Endothelial cell of umbilical vein (primary cell): ENCODE data around the gene COL9A1. TPM values are rescaled to one million over a fixed set of nuclear protein-coding genes. Genes with fewer than 3 reads are reported as not detected.

Source experiments
- BruUV-seq: library from RNA; stranded (reverse); fragments of 400-500 nt; replicated peaks from 2 replicates; lab custom pipeline; 2021; lab: Mats Ljungman, UMichigan
- CTCF ChIA-PET: fragments of 300-600, 350-600 bp; sonication (Branson Sonifier 250); formaldehyde crosslinking; loops from one replicate; lab custom pipeline; 2021; ENCODE audit warnings: antibody characterized with exemption, inconsistent platforms; lab: Charles Lee
- POLR2A ChIA-PET: fragments of 300-600, 350-600 bp; sonication (Branson Sonifier 250); formaldehyde crosslinking; loops from one replicate; lab custom pipeline; 2021; ENCODE audit warnings: antibody characterized with exemption, inconsistent platforms; lab: Charles Lee
- DNase-seq: peaks from one replicate; pipeline ENCODE4 v3.0.0-alpha.2; 2011; ENCODE audit warnings: low read depth, low spot score
- FAIRE-seq: peaks from 2 replicates; lab custom pipeline; 2011; peaks lifted over from hg19 to GRCh38; lab: Jason Lieb, UNC
- H2AFZ ChIP-seq: 2 replicates; pipeline ENCODE4 v1.6.0; 2012; ENCODE audit warnings: low read depth, low read length, control low read depth, inconsistent platforms
- H3K27ac ChIP-seq: 2 replicates; pipeline ENCODE4 v1.5.1; 2011; ENCODE audit warnings: low read depth, mild to moderate bottlenecking, control low read depth, low read length, moderate library complexity; ENCODE audit not compliant: insufficient read depth
- H3K27me3 ChIP-seq, 2 experiments: 2 replicates each; pipeline versions ENCODE4 v1.6.0 to v1.6.1; 2011; ENCODE audit warnings: low read length in 2 of 2, mixed read lengths in 1 of 2; ENCODE audit not compliant: control insufficient read depth in 2 of 2, insufficient read depth in 2 of 2
- H3K36me3 ChIP-seq, 2 experiments: 2 replicates in 1 of 2; 3 replicates in 1 of 2; pipeline ENCODE4 v1.5.1; 2011; ENCODE audit warnings: low read length in 2 of 2, mild to moderate bottlenecking in 1 of 2, moderate library complexity in 1 of 2; ENCODE audit not compliant: control insufficient read depth in 2 of 2, insufficient read depth in 2 of 2; ENCODE audit errors: extremely low read depth in 1 of 2
- H3K4me1 ChIP-seq: 3 replicates; pipeline ENCODE4 v1.5.1; 2011; ENCODE audit warnings: mild to moderate bottlenecking, low read length; ENCODE audit not compliant: control insufficient read depth, insufficient read depth; ENCODE audit errors: extremely low read depth
- H3K4me2 ChIP-seq: 2 replicates; pipeline ENCODE4 v1.6.1; 2011; ENCODE audit warnings: low read length, control low read depth, mixed read lengths; ENCODE audit not compliant: insufficient read depth
- H3K4me3 ChIP-seq, 3 experiments: fragments of 200-600 bp in 1 of 3; sonication (generic), shearing (Covaris generic) in 1 of 3; replicated peaks in 1 of 3; 2 replicates each; pipeline ENCODE4 v1.5.1; 2011 to 2016; ENCODE audit warnings: control low read depth in 3 of 3, low read length in 3 of 3, mild to moderate bottlenecking in 2 of 3, inconsistent platforms in 1 of 3, low read depth in 1 of 3, moderate library complexity in 1 of 3; ENCODE audit not compliant: insufficient read depth in 1 of 3
- H3K79me2 ChIP-seq: 2 replicates; pipeline ENCODE4 v1.6.0; 2012; ENCODE audit warnings: low read length, inconsistent platforms; ENCODE audit not compliant: control insufficient read depth, insufficient read depth
- H3K9ac ChIP-seq: replicated peaks from 2 replicates; pipeline ENCODE3; 2011; ENCODE audit warnings: low read length, control low read depth; ENCODE audit not compliant: insufficient read depth; ENCODE audit errors: extremely low read depth
- H3K9me1 ChIP-seq: replicated peaks from 3 replicates; pipeline ENCODE4 v1.6.0; 2011; ENCODE audit warnings: mild to moderate bottlenecking, low read length; ENCODE audit not compliant: control insufficient read depth, insufficient read depth; ENCODE audit errors: extremely low read depth
- H3K9me3 ChIP-seq: replicated peaks from 2 replicates; pipeline ENCODE4 v1.5.1; 2012; ENCODE audit warnings: low read length, inconsistent platforms; ENCODE audit not compliant: control insufficient read depth, insufficient read depth
- H4K20me1 ChIP-seq: replicated peaks from 2 replicates; pipeline ENCODE3; 2011; ENCODE audit warnings: mild to moderate bottlenecking, low read length; ENCODE audit not compliant: control insufficient read depth, insufficient read depth; ENCODE audit errors: extremely low read depth
- CTCF ChIP-seq, 2 donors: IDR thresholded peaks; 1 replicate in 1 of 2; 2 replicates in 1 of 2; pipeline ENCODE4 v1.5.1; 2011; ENCODE audit warnings: low read length in 2 of 2, mild to moderate bottlenecking in 2 of 2, moderate library complexity in 2 of 2, control low read depth in 1 of 2, inconsistent platforms in 1 of 2, low read depth in 1 of 2; ENCODE audit not compliant: insufficient read depth in 1 of 2; ENCODE audit errors: extremely low read depth in 1 of 2
- EZH2 ChIP-seq: IDR thresholded peaks from 2 replicates; pipeline ENCODE4 v1.6.1; 2012; ENCODE audit warnings: borderline replicate concordance, low read depth, mild to moderate bottlenecking, moderate library complexity, low read length, inconsistent platforms; ENCODE audit not compliant: severe bottlenecking
- FOS ChIP-seq: IDR thresholded peaks from 2 replicates; pipeline ENCODE4 v1.6.1; 2011; ENCODE audit warnings: mild to moderate bottlenecking, low read length, moderate library complexity, borderline replicate concordance; ENCODE audit not compliant: insufficient read depth
- GATA2 ChIP-seq: IDR thresholded peaks from 2 replicates; pipeline ENCODE4 v1.7.0; 2011; ENCODE audit warnings: low read depth, mild to moderate bottlenecking, moderate library complexity, mixed read lengths, low read length; ENCODE audit not compliant: insufficient read length, insufficient read depth
- JUN ChIP-seq: IDR thresholded peaks from 2 replicates; pipeline ENCODE4 v1.6.1; 2011; ENCODE audit warnings: borderline replicate concordance, low read depth; ENCODE audit not compliant: insufficient read length, insufficient read depth
- MYC ChIP-seq: IDR thresholded peaks from one replicate; pipeline ENCODE4 v1.6.1; 2011; ENCODE audit warnings: mild to moderate bottlenecking, low read depth, low read length
- POLR2A ChIP-seq: IDR thresholded peaks from 2 replicates; pipeline ENCODE4 v1.6.1; 2012; ENCODE audit warnings: low read depth, mild to moderate bottlenecking, control low read depth, low read length
- POLR2AphosphoS5 ChIP-seq: IDR thresholded peaks from 2 replicates; pipeline ENCODE4 v1.6.1; 2012; ENCODE audit warnings: low read depth, mild to moderate bottlenecking, control low read depth, low read length, moderate library complexity; ENCODE audit not compliant: insufficient read depth
- dilution Hi-C: fragments of 300-500 bp; cut with MboI; formaldehyde crosslinking; loops from one replicate; pipeline ENCODE4 v1.15.0; 2019; ENCODE audit warnings: low sequenced_read_pairs; ENCODE audit not compliant: extremely low pct_ligation_motif_present
- intact Hi-C: fragments of 100-400 bp; cut with micrococcal nuclease; formaldehyde crosslinking; loops from one replicate; pipeline ENCODE4 v1.10.0; 2022
- polyA plus RNA-seq, 4 experiments: library from polyadenylated mRNA; depleted of rRNA in 3 of 4; stranded (reverse) in 3 of 4; unstranded in 1 of 4; fragments of >200 nt; gene quantifications; 2 replicates each; pipeline versions ENCODE4 v1.2.1 to v1.2.3, GENCODE V29; 2011 to 2012; ENCODE audit warnings: missing spikeins in 1 of 4
- total RNA-seq: library from RNA; stranded (reverse); gene quantifications from 2 replicates; pipeline ENCODE4 v1.2.3, GENCODE V29; 2021
- TF ChIP-seq, protein P1 (sequence below): IDR thresholded peaks from 2 replicates; pipeline ENCODE4 v1.6.1; 2011; ENCODE audit not compliant: insufficient read depth, insufficient read length

COL9A1 gene
- total and polyA plus RNA-seq, 2 donors (not counting 3 experiments of a cell fraction or from before 2014, with no cell fraction given) = not detected

DNA sequence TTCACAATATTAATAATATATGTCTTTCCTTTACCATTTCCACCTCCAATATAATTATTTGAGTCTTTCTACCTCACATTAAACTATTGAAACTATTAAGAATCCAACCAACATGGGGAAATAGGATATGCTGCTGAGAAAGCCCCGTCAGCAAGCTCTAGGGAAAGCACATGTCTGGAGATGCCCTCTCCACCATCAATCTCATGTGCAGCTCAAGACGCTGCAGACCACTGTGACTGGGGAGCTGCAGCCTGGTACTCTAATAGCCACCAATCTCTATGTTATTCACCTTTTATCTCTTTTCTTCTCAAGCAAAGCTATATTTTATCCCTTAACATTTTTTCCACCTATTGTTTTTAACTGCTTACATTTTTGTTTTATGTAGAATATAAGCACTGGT is 50.3 kb downstream of the COL9A1 start:
- ChIA-PET CTCF (interaction anchor here (1.4 kb wide), 1 partner anchor 58 kb away, joined by 4 read pairs; no protein-coding TSS in a partner anchor), POLR2A (no interaction called here)
- H4K20me1 ChIP-seq = no peaks in the 10 kb centered on the region
- H3K27ac ChIP-seq = no peak overlapping the region
- no peak overlapping the region for H2AFZ ChIP-seq
- FAIRE-seq (no peak), DNase-seq (no peak)
- intact Hi-C loops = no loop called here
- H3K4me1 ChIP-seq = no peaks in the 10 kb centered on the region
- no peaks in the 10 kb centered on the region for H3K27me3 ChIP-seq
- no peaks in the 10 kb centered on the region for H3K9me3 ChIP-seq
- no peaks in the 10 kb centered on the region for H3K9me1 ChIP-seq
- TF ChIP-seq GATA2 (no peak), JUN (no peak), POLR2AphosphoS5 (no peak), EZH2 (no peak), POLR2A (no peak), FOS (no peak), MYC (no peak), CTCF (IDR thresholded peaks at IDR 0.05; ENCODE audit: extremely low read depth in 1 of 2, insufficient read depth in 1 of 2, low read depth in 1 of 2, low read length in 2 of 2) (no peak)
- TF ChIP-seq, protein P1, sequence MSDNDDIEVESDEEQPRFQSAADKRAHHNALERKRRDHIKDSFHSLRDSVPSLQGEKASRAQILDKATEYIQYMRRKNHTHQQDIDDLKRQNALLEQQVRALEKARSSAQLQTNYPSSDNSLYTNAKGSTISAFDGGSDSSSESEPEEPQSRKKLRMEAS = no peak
- H3K4me2 ChIP-seq = no peak overlapping the region
- dilution Hi-C loops = no loop called here
- H3K79me2 ChIP-seq = no peaks in the 10 kb centered on the region
- BruUV-seq = no TSS peak
- no peak overlapping the region for H3K4me3 ChIP-seq
- no peak overlapping the region for H3K9ac ChIP-seq
- H3K36me3 ChIP-seq = no peaks in the 10 kb centered on the region
